KMS-11 (cell line): ENCODE results near the gene PSME4.
"Not testable (repeated sequence)": the region's sequence is repeated elsewhere in the genome, so short reads cannot be mapped to it uniquely, and the experiment has no call there.

Source experiments
- H2AFZ ChIP-seq: fragments of 200-600 bp; sonication (generic); 2 replicates; pipeline ENCODE4 v1.6.1; 2016; ENCODE audit warnings: antibody characterized with exemption, mixed run types, low read depth
- H3K27ac ChIP-seq: fragments of 200-600 bp; sonication (generic); 2 replicates; pipeline ENCODE4 v1.6.1; 2016; ENCODE audit warnings: mild to moderate bottlenecking, mixed run types
- H3K27me3 ChIP-seq: fragments of 200-600 bp; sonication (generic); 2 replicates; pipeline ENCODE4 v1.6.1; 2017; ENCODE audit warnings: mild to moderate bottlenecking, low read depth, mixed run types, moderate library complexity; ENCODE audit not compliant: insufficient read depth
- H3K36me3 ChIP-seq: fragments of 200-600 bp; sonication (generic); 2 replicates; pipeline ENCODE4 v1.6.1; 2017; ENCODE audit warnings: mild to moderate bottlenecking, mixed run types; ENCODE audit not compliant: insufficient read depth
- H3K4me1 ChIP-seq: fragments of 200-600 bp; sonication (generic); 2 replicates; pipeline ENCODE4 v1.6.1; 2016; ENCODE audit warnings: mild to moderate bottlenecking, low read depth, mixed run types; ENCODE audit not compliant: poor library complexity, severe bottlenecking
- H3K4me2 ChIP-seq: fragments of 200-600 bp; sonication (generic); 2 replicates; pipeline ENCODE4 v1.7.0; 2016; ENCODE audit warnings: mild to moderate bottlenecking, mixed run types
- H3K4me3 ChIP-seq: fragments of 200-600 bp; sonication (generic); IDR thresholded peaks from 2 replicates; pipeline ENCODE4 v1.6.1; 2017; ENCODE audit warnings: low read depth, low read length, mixed read lengths; ENCODE audit not compliant: insufficient read depth
- H3K79me2 ChIP-seq: fragments of 200-600 bp; sonication (generic); 2 replicates; pipeline ENCODE4 v1.6.1; 2016; ENCODE audit warnings: low read depth, mixed run types; ENCODE audit not compliant: insufficient read depth
- H3K9ac ChIP-seq: fragments of 200-600 bp; sonication (generic); 2 replicates; pipeline ENCODE4 v1.6.1; 2016; ENCODE audit warnings: mild to moderate bottlenecking, mixed run types
- H4K20me1 ChIP-seq: fragments of 200-600 bp; sonication (generic); 2 replicates; pipeline ENCODE4 v1.6.1; 2016; ENCODE audit warnings: mild to moderate bottlenecking, mixed run types; ENCODE audit not compliant: insufficient read depth
- CTCF ChIP-seq: fragments of 200-600 bp; sonication (generic); conservative IDR thresholded peaks from 2 replicates; pipeline ENCODE4 v1.6.1; 2017; ENCODE audit warnings: low read depth, mild to moderate bottlenecking, antibody characterized with exemption, low read length, moderate library complexity, mixed read lengths

PSME4 gene

GRCh38 chr2:53848062-53848461 is 122.7 kb downstream of the PSME4 start:
- no peaks in the 10 kb centered on the region for H3K4me1 ChIP-seq
- TF ChIP-seq CTCF, result no peak

DNA sequence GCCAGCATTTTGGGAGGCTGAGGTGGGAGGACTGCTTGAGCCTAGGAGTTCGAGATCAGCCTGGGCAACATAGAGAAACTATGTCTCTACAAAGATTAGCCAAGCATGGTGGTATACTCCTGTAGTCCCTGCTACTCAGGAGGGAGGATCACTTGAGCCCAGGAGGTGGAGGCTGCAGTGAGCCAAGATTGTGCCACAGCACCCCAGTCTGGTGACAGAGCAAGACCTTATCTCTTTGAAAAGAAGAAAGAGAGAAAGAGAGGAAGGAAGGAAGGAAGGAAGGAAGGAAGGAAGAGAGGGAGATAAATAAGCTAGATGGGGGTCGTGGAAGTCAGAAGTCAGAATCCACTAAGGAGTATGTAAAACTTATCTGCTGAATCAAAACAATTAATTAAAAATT is 127.2 kb downstream of the PSME4 start:
- no peaks in the 10 kb centered on the region for H4K20me1 ChIP-seq
- no peaks in the 10 kb centered on the region for H3K36me3 ChIP-seq
- no peaks in the 10 kb centered on the region for H3K4me1 ChIP-seq
- H3K9ac ChIP-seq, result no peak overlapping the region
- H3K79me2 ChIP-seq, result no peaks in the 10 kb centered on the region
- no peak overlapping the region for H2AFZ ChIP-seq
- H3K4me2 ChIP-seq, result no peak overlapping the region
- H3K4me3 ChIP-seq, result no peak overlapping the region
- no peak overlapping the region for H3K27ac ChIP-seq
- TF ChIP-seq CTCF, result no peak
- no peaks in the 10 kb centered on the region for H3K27me3 ChIP-seq

More at GRCh38 chr2:53848062-53848461, 122.7 kb downstream of the PSME4 start:
- Histone ChIP-seq H3K36me3 (no peaks in the 10 kb centered on the region), H4K20me1 (no peaks in the 10 kb centered on the region), H3K79me2 (no peaks in the 10 kb centered on the region), H3K9ac (no peak overlapping the region), H2AFZ (no peak overlapping the region), H3K27ac (no peak overlapping the region), H3K27me3 (no peaks in the 10 kb centered on the region), H3K4me2 (no peak overlapping the region), H3K4me3 (no peak overlapping the region)

- TF ChIP-seq CTCF, result no peak
- H4K20me1 ChIP-seq, result no peaks in the 10 kb centered on the region
- no peaks in the 10 kb centered on the region for H3K36me3 ChIP-seq
- H2AFZ ChIP-seq, result no peak overlapping the region
- no peak overlapping the region for H3K27ac ChIP-seq
- no peak overlapping the region for H3K4me3 ChIP-seq
- no peaks in the 10 kb centered on the region for H3K79me2 ChIP-seq
- no peak overlapping the region for H3K4me2 ChIP-seq
- no peak overlapping the region for H3K9ac ChIP-seq
- no peaks in the 10 kb centered on the region for H3K4me1 ChIP-seq
- H3K27me3 ChIP-seq, result no peaks in the 10 kb centered on the region
Observed at GRCh38 chr2:53842891-53843290, 127.9 kb downstream of the PSME4 start.

- H3K27ac ChIP-seq, H3K9ac ChIP-seq, H3K79me2 ChIP-seq, H2AFZ ChIP-seq, H3K4me3 ChIP-seq, H4K20me1 ChIP-seq, H3K4me2 ChIP-seq, H3K27me3 ChIP-seq, H3K36me3 ChIP-seq, H3K4me1 ChIP-seq: not testable (repeated sequence)
Observed at GRCh38 chr2:53841651-53842050, 129.1 kb downstream of the PSME4 start.

DNA sequence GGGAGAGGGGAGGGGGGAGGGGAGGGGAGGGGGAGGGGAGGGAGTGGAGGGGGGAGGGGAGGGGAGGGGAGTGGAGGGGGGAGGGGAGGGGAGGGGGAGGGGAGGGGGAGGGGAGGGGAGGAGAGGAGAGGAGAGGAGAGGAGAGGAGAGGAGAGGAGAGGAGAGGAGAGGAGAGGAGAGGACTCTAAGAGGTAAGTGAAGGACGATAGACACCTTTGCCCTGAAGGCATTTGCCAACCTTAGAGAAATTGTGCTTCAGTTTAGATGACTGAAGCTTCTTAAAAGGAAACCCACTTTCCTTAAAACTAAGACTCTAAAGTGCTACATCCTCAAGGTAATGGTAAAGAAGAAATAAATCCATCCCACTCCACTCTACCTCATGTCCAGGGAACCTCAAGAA is 130.2 kb downstream of the PSME4 start:
- Histone ChIP-seq H3K4me3 (no peak overlapping the region), H3K4me1 (no peaks in the 10 kb centered on the region), H3K9ac (no peak overlapping the region), H3K27me3 (no peaks in the 10 kb centered on the region), H3K36me3 (no peaks in the 10 kb centered on the region), H2AFZ (no peak overlapping the region), H3K27ac (no peak overlapping the region), H3K4me2 (no peak overlapping the region), H4K20me1 (no peaks in the 10 kb centered on the region), H3K79me2 (no peaks in the 10 kb centered on the region)
- TF ChIP-seq CTCF, result no peak

DNA sequence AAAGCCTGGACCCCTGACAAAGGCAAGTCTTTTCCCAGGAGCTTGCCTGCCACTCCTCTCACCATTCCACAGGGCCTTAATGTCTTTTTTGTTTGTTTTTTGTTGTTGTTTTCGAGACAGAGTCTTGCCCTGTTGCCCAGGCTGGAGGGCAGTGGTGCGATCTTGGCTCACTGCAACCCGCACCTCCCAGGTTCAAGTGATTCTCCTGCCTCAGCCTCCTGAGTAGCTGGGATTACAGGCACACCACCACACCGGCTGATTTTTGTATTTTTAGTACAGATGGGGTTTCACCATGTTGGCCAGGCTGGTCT is 140.9 kb downstream of the PSME4 start:
- H3K36me3 ChIP-seq, H3K27me3 ChIP-seq, H2AFZ ChIP-seq, H3K79me2 ChIP-seq, H3K4me2 ChIP-seq, H3K4me3 ChIP-seq, H3K9ac ChIP-seq, H4K20me1 ChIP-seq, H3K27ac ChIP-seq, H3K4me1 ChIP-seq: not testable (repeated sequence)
